Smooth muscle cell (in vitro differentiated cells): Measurements from ENCODE around the gene PLN. TPM values are rescaled to one million over a fixed set of nuclear protein-coding genes. Genes with fewer than 3 reads are reported as not detected.

ENCODE experiments used
- DNase-seq: peaks from one replicate; lab custom pipeline; 2025; ENCODE audit not compliant: unreplicated experiment; lab: John Stamatoyannopoulos, UW
- H2AFZ ChIP-seq: fragments of 200-600 bp; sonication (generic); 2 replicates; pipeline ENCODE4 v1.6.0; 2016; ENCODE audit warnings: antibody characterized with exemption, low read depth, mild to moderate bottlenecking
- H3F3A ChIP-seq: fragments of 200-600 bp; sonication (generic); 2 replicates; pipeline ENCODE4 v1.6.0; 2017; ENCODE audit warnings: antibody characterized with exemption, low read depth
- H3K27ac ChIP-seq: fragments of 200-600 bp; sonication (generic); 2 replicates; pipeline ENCODE4 v1.5.1; 2016; ENCODE audit warnings: low read depth, mild to moderate bottlenecking
- H3K27me3 ChIP-seq: fragments of 200-600 bp; sonication (generic); 2 replicates; pipeline ENCODE4 v1.6.1; 2016; ENCODE audit warnings: low read depth, mild to moderate bottlenecking
- H3K36me3 ChIP-seq: fragments of 200-600 bp; sonication (generic); 2 replicates; pipeline ENCODE4 v1.5.1; 2016; ENCODE audit warnings: low read depth
- H3K4me1 ChIP-seq: fragments of 200-600 bp; sonication (generic); 2 replicates; pipeline ENCODE4 v1.5.1; 2016; ENCODE audit warnings: low read depth
- H3K4me2 ChIP-seq: fragments of 200-600 bp; sonication (generic); 2 replicates; pipeline ENCODE4 v1.6.0; 2016; ENCODE audit warnings: mild to moderate bottlenecking
- H3K4me3 ChIP-seq: fragments of 200-600 bp; sonication (generic); 2 replicates; pipeline ENCODE4 v1.5.1; 2016; ENCODE audit warnings: mild to moderate bottlenecking
- H3K79me2 ChIP-seq: fragments of 200-600 bp; sonication (generic); 2 replicates; pipeline ENCODE4 v1.6.0; 2016; ENCODE audit warnings: low read depth, mild to moderate bottlenecking
- H3K9ac ChIP-seq: fragments of 200-600 bp; sonication (generic); 2 replicates; pipeline ENCODE4 v1.6.0; 2016; ENCODE audit warnings: low read depth
- H3K9me3 ChIP-seq: fragments of 200-600 bp; sonication (generic); replicated peaks from 2 replicates; pipeline ENCODE4 v1.5.1; 2016; ENCODE audit warnings: low read depth
- H4K20me1 ChIP-seq: fragments of 200-600 bp; sonication (generic); 2 replicates; pipeline ENCODE4 v1.6.0; 2016; ENCODE audit warnings: low read depth
- CTCF ChIP-seq: fragments of 200-600 bp; sonication (generic); IDR thresholded peaks from 2 replicates; pipeline ENCODE4 v1.5.1; 2017; ENCODE audit warnings: borderline replicate concordance, mild to moderate bottlenecking, antibody characterized with exemption; ENCODE audit not compliant: insufficient read depth, poor library complexity, severe bottlenecking
- WGBS: methylation state at CpG from one replicate; pipeline ENCODE4 v1.1.7; 2016; ENCODE audit warnings: low lambda C conversion rate; 5-methylcytosine and 5-hydroxymethylcytosine counted together
- polyA plus RNA-seq: library from polyadenylated mRNA; unstranded; fragments of >200 nt; fragmentation: Nextera tagmentation; extraction: Ambion mirVana; gene quantifications from 2 replicates; pipeline ENCODE4 v1.2.1, GENCODE V29; 2016
- total RNA-seq: library from RNA; depleted of rRNA; stranded (reverse); fragments of >200 nt; gene quantifications from 2 replicates; pipeline ENCODE4 v1.2.3, GENCODE V29; 2014

PLN gene
- total and polyA plus RNA-seq, 2 experiments from 2014 or later: 0.75 to 2.9 TPM

- Histone ChIP-seq H2AFZ (no peak overlapping the region), H3K4me2 (no peak overlapping the region), H3K79me2 (peaks cover 57% of the 10 kb centered on the region), H3K4me1 (no peaks in the 10 kb centered on the region), H3K27ac (no peak overlapping the region), H4K20me1 (peaks cover 28% of the 10 kb centered on the region), H3K27me3 (no peaks in the 10 kb centered on the region), H3K9ac (no peak overlapping the region), H3K4me3 (no peak overlapping the region), H3K9me3 (no peaks in the 10 kb centered on the region), H3F3A (no peaks in the 10 kb centered on the region), H3K36me3 (no peaks in the 10 kb centered on the region)
- no peak for TF ChIP-seq CTCF
- WGBS: 96% methylated on average over 2 of the region's 2 CpGs
- DNase-seq: no peak
These were observed 55.3 kb downstream of the PLN start for GRCh38 chr6:118603372-118603771.

GRCh38 chr6:118606268-118606667, 58.2 kb downstream of the PLN start:
- peaks cover 68% of the 10 kb centered on the region for H3K79me2 ChIP-seq
- H2AFZ ChIP-seq: no peak overlapping the region
- no peaks in the 10 kb centered on the region for H3K4me1 ChIP-seq
- H4K20me1 ChIP-seq: peaks cover 31% of the 10 kb centered on the region
- no peak overlapping the region for H3K4me2 ChIP-seq
- 89% methylated on average over 3 of the region's 3 CpGs for WGBS
- H3K9ac ChIP-seq: no peak overlapping the region
- no peak overlapping the region for H3K4me3 ChIP-seq
- H3K9me3 ChIP-seq: no peaks in the 10 kb centered on the region
- no peaks in the 10 kb centered on the region for H3K36me3 ChIP-seq
- H3K27me3 ChIP-seq: no peaks in the 10 kb centered on the region
- DNase-seq: no peak
- no peak overlapping the region for H3K27ac ChIP-seq
- no peak for TF ChIP-seq CTCF
- no peaks in the 10 kb centered on the region for H3F3A ChIP-seq

GRCh38 chr6:118606858-118607257, 58.8 kb downstream of the PLN start:
- H3K4me3 ChIP-seq: no peak overlapping the region
- peaks cover 74% of the 10 kb centered on the region for H3K79me2 ChIP-seq
- no peaks in the 10 kb centered on the region for H3K4me1 ChIP-seq
- H3K27ac ChIP-seq: no peak overlapping the region
- no peaks in the 10 kb centered on the region for H3K27me3 ChIP-seq
- WGBS: 86% methylated on average over 5 of the region's 5 CpGs
- peaks cover 31% of the 10 kb centered on the region for H4K20me1 ChIP-seq
- H3K9ac ChIP-seq: no peak overlapping the region
- no peak for DNase-seq
- no peaks in the 10 kb centered on the region for H3F3A ChIP-seq
- no peak overlapping the region for H2AFZ ChIP-seq
- no peak overlapping the region for H3K4me2 ChIP-seq
- no peaks in the 10 kb centered on the region for H3K9me3 ChIP-seq
- TF ChIP-seq CTCF: no peak
- H3K36me3 ChIP-seq: no peaks in the 10 kb centered on the region

Other genes starting within 250 kb of the PLN start
- 65.6 and 66.4 TPM in 2 replicates for gene CEP85L, start 103.3 kb downstream of the PLN start, total RNA-seq
- 36.5 and 49.3 TPM in 2 replicates for gene CEP85L, start 103.3 kb downstream of the PLN start, polyA plus RNA-seq